HEK293 (cell line): ENCODE data around the gene ELF3.

ENCODE experiments used
- CTCF ChIA-PET: fragments of 350-600 bp; formaldehyde crosslinking; extraction: SDS; loops from one replicate; lab custom pipeline; 2021; ENCODE audit warnings: antibody characterized with exemption; lab: Yijun Ruan, JAX
- POLR2A ChIA-PET: fragments of 300-600 bp; formaldehyde crosslinking; extraction: SDS; loops from one replicate; lab custom pipeline; 2020; ENCODE audit warnings: antibody characterized with exemption, inconsistent platforms; lab: Yijun Ruan, JAX
- H3K27ac ChIP-seq: fragments of 200-500 bp; sonication (Bioruptor generic); 2 replicates; pipeline ENCODE4 v1.5.1; 2014; ENCODE audit warnings: low read depth, low read length, control low read depth, inconsistent platforms; ENCODE audit errors: extremely low read depth
- H3K36me3 ChIP-seq, 2 experiments: fragments of 200-500 bp in 1 of 2; sonication (Bioruptor generic) in 1 of 2; 1 replicate in 1 of 2; 2 replicates in 1 of 2; pipeline ENCODE4 v1.5.1; 2014 to 2017; ENCODE audit warnings: inconsistent platforms in 2 of 2, low read length in 2 of 2; ENCODE audit not compliant: control insufficient read depth in 2 of 2, insufficient read depth in 1 of 2
- H3K4me1 ChIP-seq: fragments of 200-500 bp; sonication (Bioruptor generic); 2 replicates; pipeline ENCODE4 v1.5.1; 2014; ENCODE audit warnings: mild to moderate bottlenecking, low read length, inconsistent platforms; ENCODE audit not compliant: control insufficient read depth, insufficient read depth
- H3K4me3 ChIP-seq: 2 replicates; pipeline ENCODE4 v1.5.1; 2011; ENCODE audit warnings: low read depth, mild to moderate bottlenecking, control low read depth, low read length, moderate library complexity
- H3K9me3 ChIP-seq: fragments of 200-500 bp; sonication (Bioruptor generic); 2 replicates; pipeline ENCODE4 v1.5.1; 2014; ENCODE audit warnings: low read depth, low read length, inconsistent platforms; ENCODE audit not compliant: control insufficient read depth, insufficient read depth
- PRDM6 ChIP-seq: fragments of 450-650 bp; formaldehyde crosslinking; IDR thresholded peaks from 2 replicates; pipeline ENCODE4 v1.5.1; 2017; ENCODE audit warnings: missing biosample characterization, missing genetic modification characterization
- SP2 ChIP-seq: fragments of 450-650 bp; formaldehyde crosslinking; IDR thresholded peaks from 2 replicates; pipeline ENCODE4 v1.5.1; 2016; ENCODE audit warnings: missing biosample characterization, missing genetic modification characterization
- ZBTB20 ChIP-seq: fragments of 450-650 bp; formaldehyde crosslinking; IDR thresholded peaks from 2 replicates; pipeline ENCODE4 v1.5.1; 2016; ENCODE audit warnings: missing biosample characterization, missing genetic modification characterization
- ZBTB21 ChIP-seq: fragments of 450-650 bp; formaldehyde crosslinking; IDR thresholded peaks from 2 replicates; pipeline ENCODE4 v1.5.1; 2017; ENCODE audit warnings: missing biosample characterization, missing genetic modification characterization
- ZIC2 ChIP-seq: fragments of 450-650 bp; formaldehyde crosslinking; IDR thresholded peaks from 2 replicates; pipeline ENCODE4 v1.5.1; 2016; ENCODE audit warnings: missing biosample characterization, missing genetic modification characterization
- ZNF157 ChIP-seq: fragments of 450-650 bp; formaldehyde crosslinking; IDR thresholded peaks from 2 replicates; pipeline ENCODE4 v1.5.1; 2016; ENCODE audit warnings: missing biosample characterization, missing genetic modification characterization
- ZNF169 ChIP-seq: fragments of 450-650 bp; formaldehyde crosslinking; IDR thresholded peaks from 2 replicates; pipeline ENCODE4 v1.5.1; 2016; ENCODE audit warnings: missing biosample characterization, missing genetic modification characterization
- ZNF19 ChIP-seq: fragments of 450-650 bp; formaldehyde crosslinking; IDR thresholded peaks from 2 replicates; pipeline ENCODE4; 2016; ENCODE audit warnings: missing biosample characterization, missing genetic modification characterization, low read depth
- ZNF266 ChIP-seq: fragments of 450-650 bp; formaldehyde crosslinking; IDR thresholded peaks from 2 replicates; pipeline ENCODE4 v1.5.1; 2016; ENCODE audit warnings: missing biosample characterization, missing genetic modification characterization, low read depth
- ZNF394 ChIP-seq: fragments of 450-650 bp; formaldehyde crosslinking; IDR thresholded peaks from 2 replicates; pipeline ENCODE4 v1.5.1; 2016; ENCODE audit warnings: missing biosample characterization, missing genetic modification characterization, mild to moderate bottlenecking, moderate library complexity, borderline replicate concordance
- ZNF626 ChIP-seq: fragments of 450-650 bp; sonication (Bioruptor Pico); formaldehyde crosslinking; IDR thresholded peaks from 2 replicates; pipeline ENCODE4 v1.5.1; 2018; ENCODE audit warnings: missing biosample characterization, missing genetic modification characterization, inconsistent platforms
- ZNF639 ChIP-seq: fragments of 450-650 bp; formaldehyde crosslinking; IDR thresholded peaks from 2 replicates; pipeline ENCODE4 v1.5.1; 2016; ENCODE audit warnings: missing biosample characterization, missing genetic modification characterization
- ZNF837 ChIP-seq: fragments of 450-650 bp; formaldehyde crosslinking; IDR thresholded peaks from 2 replicates; pipeline ENCODE4 v1.5.1; 2016; ENCODE audit warnings: missing biosample characterization, missing genetic modification characterization
- ZSCAN23 ChIP-seq: fragments of 450-650 bp; formaldehyde crosslinking; IDR thresholded peaks from 2 replicates; pipeline ENCODE4 v1.5.1; 2016; ENCODE audit warnings: missing biosample characterization, missing genetic modification characterization
- ZSCAN4 ChIP-seq: fragments of 450-650 bp; formaldehyde crosslinking; IDR thresholded peaks from 2 replicates; pipeline ENCODE4 v1.5.1; 2017; ENCODE audit warnings: missing biosample characterization, missing genetic modification characterization
- TF ChIP-seq, protein P1 (sequence below): fragments of 450-650 bp; formaldehyde crosslinking; IDR thresholded peaks from 2 replicates; pipeline ENCODE4 v1.5.1; 2016; ENCODE audit warnings: missing biosample characterization, missing genetic modification characterization, borderline replicate concordance
- TF ChIP-seq, protein P2 (sequence below): fragments of 450-650 bp; IDR thresholded peaks from 2 replicates; pipeline ENCODE4 v1.5.1; 2018; ENCODE audit warnings: missing biosample characterization, missing genetic modification characterization

ELF3 gene

GRCh38 chr1:202014915-202015661 lies 4.7 kb downstream of the ELF3 start:
- Histone ChIP-seq H3K36me3 (no peaks in the 10 kb centered on the region), H3K4me1 (peaks cover 14% of the 10 kb centered on the region), H3K4me3 (no peak overlapping the region)
- POLR2A ChIA-PET: interaction anchor here (1.3 kb wide), 1 partner anchor 20 kb away, joined by 3 read pairs; no protein-coding TSS in a partner anchor
- CTCF ChIA-PET: interaction anchor here (0.6 to 2.7 kb wide), 7 partner anchors 8 to 533 kb away, joined by 3 to 13 read pairs (median 4); no protein-coding TSS in a partner anchor
- no peak for TF ChIP-seq ZNF837 (tag by site-specific recombination)
- no peak for TF ChIP-seq ZBTB21
- TF ChIP-seq SP2 (tag by site-specific recombination): no peak
- TF ChIP-seq ZNF266: no peak
- no peak for TF ChIP-seq ZNF157 (tag by site-specific recombination)
- no peak for TF ChIP-seq ZNF169 (tag by site-specific recombination)
- TF ChIP-seq ZSCAN4 (tag by site-specific recombination): no peak
- TF ChIP-seq, protein P1, sequence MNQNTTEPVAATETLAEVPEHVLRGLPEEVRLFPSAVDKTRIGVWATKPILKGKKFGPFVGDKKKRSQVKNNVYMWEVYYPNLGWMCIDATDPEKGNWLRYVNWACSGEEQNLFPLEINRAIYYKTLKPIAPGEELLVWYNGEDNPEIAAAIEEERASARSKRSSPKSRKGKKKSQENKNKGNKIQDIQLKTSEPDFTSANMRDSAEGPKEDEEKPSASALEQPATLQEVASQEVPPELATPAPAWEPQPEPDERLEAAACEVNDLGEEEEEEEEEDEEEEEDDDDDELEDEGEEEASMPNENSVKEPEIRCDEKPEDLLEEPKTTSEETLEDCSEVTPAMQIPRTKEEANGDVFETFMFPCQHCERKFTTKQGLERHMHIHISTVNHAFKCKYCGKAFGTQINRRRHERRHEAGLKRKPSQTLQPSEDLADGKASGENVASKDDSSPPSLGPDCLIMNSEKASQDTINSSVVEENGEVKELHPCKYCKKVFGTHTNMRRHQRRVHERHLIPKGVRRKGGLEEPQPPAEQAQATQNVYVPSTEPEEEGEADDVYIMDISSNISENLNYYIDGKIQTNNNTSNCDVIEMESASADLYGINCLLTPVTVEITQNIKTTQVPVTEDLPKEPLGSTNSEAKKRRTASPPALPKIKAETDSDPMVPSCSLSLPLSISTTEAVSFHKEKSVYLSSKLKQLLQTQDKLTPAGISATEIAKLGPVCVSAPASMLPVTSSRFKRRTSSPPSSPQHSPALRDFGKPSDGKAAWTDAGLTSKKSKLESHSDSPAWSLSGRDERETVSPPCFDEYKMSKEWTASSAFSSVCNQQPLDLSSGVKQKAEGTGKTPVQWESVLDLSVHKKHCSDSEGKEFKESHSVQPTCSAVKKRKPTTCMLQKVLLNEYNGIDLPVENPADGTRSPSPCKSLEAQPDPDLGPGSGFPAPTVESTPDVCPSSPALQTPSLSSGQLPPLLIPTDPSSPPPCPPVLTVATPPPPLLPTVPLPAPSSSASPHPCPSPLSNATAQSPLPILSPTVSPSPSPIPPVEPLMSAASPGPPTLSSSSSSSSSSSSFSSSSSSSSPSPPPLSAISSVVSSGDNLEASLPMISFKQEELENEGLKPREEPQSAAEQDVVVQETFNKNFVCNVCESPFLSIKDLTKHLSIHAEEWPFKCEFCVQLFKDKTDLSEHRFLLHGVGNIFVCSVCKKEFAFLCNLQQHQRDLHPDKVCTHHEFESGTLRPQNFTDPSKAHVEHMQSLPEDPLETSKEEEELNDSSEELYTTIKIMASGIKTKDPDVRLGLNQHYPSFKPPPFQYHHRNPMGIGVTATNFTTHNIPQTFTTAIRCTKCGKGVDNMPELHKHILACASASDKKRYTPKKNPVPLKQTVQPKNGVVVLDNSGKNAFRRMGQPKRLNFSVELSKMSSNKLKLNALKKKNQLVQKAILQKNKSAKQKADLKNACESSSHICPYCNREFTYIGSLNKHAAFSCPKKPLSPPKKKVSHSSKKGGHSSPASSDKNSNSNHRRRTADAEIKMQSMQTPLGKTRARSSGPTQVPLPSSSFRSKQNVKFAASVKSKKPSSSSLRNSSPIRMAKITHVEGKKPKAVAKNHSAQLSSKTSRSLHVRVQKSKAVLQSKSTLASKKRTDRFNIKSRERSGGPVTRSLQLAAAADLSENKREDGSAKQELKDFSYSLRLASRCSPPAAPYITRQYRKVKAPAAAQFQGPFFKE (tag by site-specific recombination): no peak
- TF ChIP-seq ZIC2 (tag by site-specific recombination): no peak
- no peak for TF ChIP-seq ZBTB20 (tag by site-specific recombination)
- TF ChIP-seq, protein P2, sequence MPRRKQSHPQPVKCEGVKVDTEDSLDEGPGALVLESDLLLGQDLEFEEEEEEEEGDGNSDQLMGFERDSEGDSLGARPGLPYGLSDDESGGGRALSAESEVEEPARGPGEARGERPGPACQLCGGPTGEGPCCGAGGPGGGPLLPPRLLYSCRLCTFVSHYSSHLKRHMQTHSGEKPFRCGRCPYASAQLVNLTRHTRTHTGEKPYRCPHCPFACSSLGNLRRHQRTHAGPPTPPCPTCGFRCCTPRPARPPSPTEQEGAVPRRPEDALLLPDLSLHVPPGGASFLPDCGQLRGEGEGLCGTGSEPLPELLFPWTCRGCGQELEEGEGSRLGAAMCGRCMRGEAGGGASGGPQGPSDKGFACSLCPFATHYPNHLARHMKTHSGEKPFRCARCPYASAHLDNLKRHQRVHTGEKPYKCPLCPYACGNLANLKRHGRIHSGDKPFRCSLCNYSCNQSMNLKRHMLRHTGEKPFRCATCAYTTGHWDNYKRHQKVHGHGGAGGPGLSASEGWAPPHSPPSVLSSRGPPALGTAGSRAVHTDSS (tag by site-specific recombination): no peak
- TF ChIP-seq ZNF19 (tag by site-specific recombination): no peak
- TF ChIP-seq ZNF394 (tag by site-specific recombination): no peak
- no peak for TF ChIP-seq ZNF639 (tag by site-specific recombination)
- TF ChIP-seq ZNF626 (tag by site-specific recombination): no peak
- no peak for TF ChIP-seq PRDM6 (tag by site-specific recombination)
- no peak for TF ChIP-seq ZSCAN23 (tag by site-specific recombination)
- TF ChIP-seq, all 188 proteins: peak for 0
- Histone ChIP-seq H3K9me3 (no peaks in the 10 kb centered on the region), H3K27ac (no peak overlapping the region)
